Measurements from ENCODE around the gene DSCAM. TPM values are rescaled to one million over a fixed set of nuclear protein-coding genes. Genes with fewer than 3 reads are reported as not detected.

Gene DSCAM
- total RNA-seq, 1 experiment from 2014 or later, result 0.33 TPM

- peaks cover 12% of the 10 kb centered on the region for H3K9me3 Mint-ChIP-seq (ENCODE audit: unreplicated experiment)
- CTCF ChIA-PET, result no interaction called here
- DNase-seq (ENCODE audit: unreplicated experiment), result no peak
- no peaks in the 10 kb centered on the region for H3K27me3 Mint-ChIP-seq (ENCODE audit: insufficient read depth, unreplicated experiment)
- BruUV-seq (replicated peaks), result no TSS peak
- intact Hi-C loops (cut with micrococcal nuclease), result no loop called here
- H3K4me1 Mint-ChIP-seq (ENCODE audit: insufficient read depth, unreplicated experiment), result no peaks in the 10 kb centered on the region
- no peak for TF ChIP-seq CTCF (IDR thresholded peaks at IDR 0.05; ENCODE audit: unreplicated experiment)
- POLR2A ChIA-PET, result no interaction called here
- H3K27ac Mint-ChIP-seq (ENCODE audit: low read depth, unreplicated experiment), result no peak overlapping the region
- no peaks in the 10 kb centered on the region for H3K36me3 Mint-ChIP-seq (ENCODE audit: insufficient read depth, unreplicated experiment)
- no peak overlapping the region for H3K4me3 Mint-ChIP-seq (ENCODE audit: unreplicated experiment)
Observed at GRCh38 chr21:40210251-40210650, 636.7 kb downstream of the DSCAM start.

- Mint-ChIP-seq H3K4me3 (ENCODE audit: unreplicated experiment) (no peak overlapping the region), H3K9me3 (ENCODE audit: unreplicated experiment) (peaks cover 12% of the 10 kb centered on the region), H3K27ac (ENCODE audit: low read depth, unreplicated experiment) (no peak overlapping the region), H3K4me1 (ENCODE audit: insufficient read depth, unreplicated experiment) (no peaks in the 10 kb centered on the region), H3K27me3 (ENCODE audit: insufficient read depth, unreplicated experiment) (no peaks in the 10 kb centered on the region), H3K36me3 (ENCODE audit: insufficient read depth, unreplicated experiment) (no peaks in the 10 kb centered on the region)
- intact Hi-C loops (cut with micrococcal nuclease), result no loop called here
- no TSS peak for BruUV-seq (replicated peaks)
- no peak for TF ChIP-seq CTCF (IDR thresholded peaks at IDR 0.05; ENCODE audit: unreplicated experiment)
- ChIA-PET POLR2A (no interaction called here), CTCF (interaction anchor here (0.5 kb wide), 1 partner anchor 83 kb away, joined by 3 read pairs; no protein-coding TSS in a partner anchor)
- DNase-seq (ENCODE audit: unreplicated experiment), result no peak
Observed at GRCh38 chr21:40208948-40209345, 638.0 kb downstream of the DSCAM start.

- Mint-ChIP-seq H3K36me3 (ENCODE audit: insufficient read depth, unreplicated experiment) (no peaks in the 10 kb centered on the region), H3K27me3 (ENCODE audit: insufficient read depth, unreplicated experiment) (no peaks in the 10 kb centered on the region), H3K27ac (ENCODE audit: low read depth, unreplicated experiment) (no peak overlapping the region), H3K4me3 (ENCODE audit: unreplicated experiment) (no peak overlapping the region), H3K9me3 (ENCODE audit: unreplicated experiment) (peaks cover 12% of the 10 kb centered on the region), H3K4me1 (ENCODE audit: insufficient read depth, unreplicated experiment) (no peaks in the 10 kb centered on the region)
- CTCF ChIA-PET, result interaction anchor here (0.5 kb wide), 1 partner anchor 83 kb away, joined by 3 read pairs; no protein-coding TSS in a partner anchor
- POLR2A ChIA-PET, result no interaction called here
- DNase-seq (ENCODE audit: unreplicated experiment), result no peak
- TF ChIP-seq CTCF (IDR thresholded peaks at IDR 0.05; ENCODE audit: unreplicated experiment), result no peak
- intact Hi-C loops (cut with micrococcal nuclease), result no loop called here
- no TSS peak for BruUV-seq (replicated peaks)
Observed at GRCh38 chr21:40208206-40208947, 638.6 kb downstream of the DSCAM start.

GRCh38 chr21:40200946-40201345 lies 646.0 kb downstream of the DSCAM start:
- no peak for TF ChIP-seq CTCF (IDR thresholded peaks at IDR 0.05; ENCODE audit: unreplicated experiment)
- Mint-ChIP-seq H3K9me3 (ENCODE audit: unreplicated experiment) (peaks cover 9% of the 10 kb centered on the region), H3K27me3 (ENCODE audit: insufficient read depth, unreplicated experiment) (no peaks in the 10 kb centered on the region), H3K4me3 (ENCODE audit: unreplicated experiment) (no peak overlapping the region), H3K36me3 (ENCODE audit: insufficient read depth, unreplicated experiment) (no peaks in the 10 kb centered on the region), H3K27ac (ENCODE audit: low read depth, unreplicated experiment) (no peak overlapping the region), H3K4me1 (ENCODE audit: insufficient read depth, unreplicated experiment) (no peaks in the 10 kb centered on the region)
- DNase-seq (ENCODE audit: unreplicated experiment), result no peak
- no TSS peak for BruUV-seq (replicated peaks)
- intact Hi-C loops (cut with micrococcal nuclease), result no loop called here
- ChIA-PET POLR2A (no interaction called here), CTCF (no interaction called here)

Data from MCF 10A (cell line).